Measurements from ENCODE around the gene SDE2. TPM values are rescaled to one million over a fixed set of nuclear protein-coding genes. Genes with fewer than 3 reads are reported as not detected.
A peak's percentile ranks its signal among the peaks of the same experiment; 100 is the strongest.

SDE2 gene
- total RNA-seq, 2 donors from 2014 or later = 12.9 to 19.8 TPM

- intact Hi-C loops (cut with DNase I) = no loop called here
- TF ChIP-seq CTCF (IDR thresholded peaks at IDR 0.05) = no peak
- H3K36me3 ChIP-seq = no peaks in the 10 kb centered on the region
- H3K27me3 ChIP-seq = no peaks in the 10 kb centered on the region
- no peak for DNase-seq
- H3K4me3 ChIP-seq = no peak overlapping the region
- no peak overlapping the region for H3K9ac ChIP-seq (ENCODE audit: low read depth in 2 of 2, low read length in 2 of 2)
- no peaks in the 10 kb centered on the region for H3K9me3 ChIP-seq
- no peak overlapping the region for H3K27ac ChIP-seq
- H3K4me1 ChIP-seq = no peaks in the 10 kb centered on the region
Observed at GRCh38 chr1:226041419-226041818, 42.3 kb upstream of the SDE2 start.

GRCh38 chr1:226038661-226039060, 39.5 kb upstream of the SDE2 start:
- TF ChIP-seq CTCF (IDR thresholded peaks at IDR 0.05) = no peak
- no peaks in the 10 kb centered on the region for H3K27me3 ChIP-seq
- no peaks in the 10 kb centered on the region for H3K9me3 ChIP-seq
- intact Hi-C loops (cut with DNase I) = no loop called here
- H3K27ac ChIP-seq = peak overlapping the region; percentile 53
- no peak overlapping the region for H3K9ac ChIP-seq (ENCODE audit: low read depth in 2 of 2, low read length in 2 of 2)
- no peak overlapping the region for H3K4me3 ChIP-seq
- peaks cover 6% of the 10 kb centered on the region for H3K4me1 ChIP-seq
- H3K36me3 ChIP-seq = no peaks in the 10 kb centered on the region
- no peak for DNase-seq

GRCh38 chr1:226035915-226036314, 36.8 kb upstream of the SDE2 start:
- no peak for DNase-seq
- Histone ChIP-seq H3K9ac (ENCODE audit: low read depth in 2 of 2, low read length in 2 of 2) (no peak overlapping the region), H3K4me3 (no peak overlapping the region), H3K36me3 (no peaks in the 10 kb centered on the region), H3K27ac (peak overlapping the region; percentile 32), H3K9me3 (no peaks in the 10 kb centered on the region), H3K27me3 (no peaks in the 10 kb centered on the region), H3K4me1 (peaks cover 6% of the 10 kb centered on the region)
- no peak for TF ChIP-seq CTCF (IDR thresholded peaks at IDR 0.05)
- intact Hi-C loops (cut with DNase I) = no loop called here

- no peaks in the 10 kb centered on the region for H3K9me3 ChIP-seq
- intact Hi-C loops (cut with DNase I) = no loop called here
- no peak for TF ChIP-seq CTCF (IDR thresholded peaks at IDR 0.05)
- H3K27ac ChIP-seq = peak overlapping the region; percentile 42
- H3K9ac ChIP-seq (ENCODE audit: low read depth in 2 of 2, low read length in 2 of 2) = peak overlapping the region in 1 of 2 donors; percentile 60
- no peaks in the 10 kb centered on the region for H3K36me3 ChIP-seq
- no peaks in the 10 kb centered on the region for H3K27me3 ChIP-seq
- peak; percentile 81 for DNase-seq
- peaks cover 14% of the 10 kb centered on the region for H3K4me1 ChIP-seq
- H3K4me3 ChIP-seq = no peak overlapping the region
Observed at GRCh38 chr1:226034482-226034881, 35.3 kb upstream of the SDE2 start.

GRCh38 chr1:226033991-226034390, 34.8 kb upstream of the SDE2 start:
- TF ChIP-seq CTCF (IDR thresholded peaks at IDR 0.05) = no peak
- no peak overlapping the region for H3K4me3 ChIP-seq
- no peak overlapping the region for H3K9ac ChIP-seq (ENCODE audit: low read depth in 2 of 2, low read length in 2 of 2)
- peaks cover 15% of the 10 kb centered on the region for H3K4me1 ChIP-seq
- intact Hi-C loops (cut with DNase I) = no loop called here
- H3K36me3 ChIP-seq = no peaks in the 10 kb centered on the region
- peak overlapping the region; percentile 42 for H3K27ac ChIP-seq
- H3K9me3 ChIP-seq = no peaks in the 10 kb centered on the region
- H3K27me3 ChIP-seq = no peaks in the 10 kb centered on the region
- DNase-seq = no peak

- Histone ChIP-seq H3K9me3 (no peaks in the 10 kb centered on the region), H3K36me3 (no peaks in the 10 kb centered on the region), H3K4me3 (no peak overlapping the region), H3K4me1 (peaks cover 17% of the 10 kb centered on the region), H3K27me3 (no peaks in the 10 kb centered on the region), H3K9ac (ENCODE audit: low read depth in 2 of 2, low read length in 2 of 2) (no peak overlapping the region), H3K27ac (peak overlapping the region; percentile 42)
- no peak for DNase-seq
- TF ChIP-seq CTCF (IDR thresholded peaks at IDR 0.05) = no peak
- intact Hi-C loops (cut with DNase I) = no loop called here
Observed at GRCh38 chr1:226033582-226033981, 34.4 kb upstream of the SDE2 start.
